Left ventricle myocardium inferior (tissue), 1 donor: Measurements from ENCODE around the gene ZPLD1. TPM values are rescaled to one million over a fixed set of nuclear protein-coding genes. Genes with fewer than 3 reads are reported as not detected.

Experiments used
- DNase-seq: peaks from one replicate; pipeline ENCODE4 v3.0.0-alpha.2; 2020
- H3K27ac ChIP-seq: fragments of 200-600 bp; replicated peaks from 2 replicates; pipeline ENCODE4 v1.8.0; 2021
- H3K27me3 ChIP-seq: fragments of 200-600 bp; 2 replicates; pipeline ENCODE4 v1.8.0; 2021; ENCODE audit warnings: low read depth
- H3K36me3 ChIP-seq: fragments of 200-600 bp; 2 replicates; pipeline ENCODE4 v1.8.0; 2021
- H3K4me1 ChIP-seq: fragments of 200-600 bp; 2 replicates; pipeline ENCODE4 v1.8.0; 2021
- H3K4me3 ChIP-seq: fragments of 200-600 bp; 2 replicates; pipeline ENCODE4 v1.8.0; 2021; ENCODE audit warnings: mild to moderate bottlenecking, moderate library complexity
- H3K9me3 ChIP-seq: fragments of 200-600 bp; replicated peaks from 2 replicates; pipeline ENCODE4 v1.8.0; 2021
- intact Hi-C: fragments of 100-400 bp; cut with micrococcal nuclease; formaldehyde crosslinking; loops from one replicate; pipeline ENCODE4 v1.11.0; 2022
- total RNA-seq: library from RNA; stranded (reverse); fragmentation: NEBNext Ultra II Directional; extraction: Animal tissue kit (Norgen Biotek cat#: 25700); gene quantifications from one replicate; pipeline ENCODE4 v1.2.1, GENCODE V29; 2021
- TF ChIP-seq, protein P1 (sequence below): fragments of 200-600 bp; IDR thresholded peaks from 2 replicates; pipeline ENCODE4 v1.8.0; 2021; ENCODE audit warnings: antibody characterized with exemption, mild to moderate bottlenecking, borderline replicate concordance
- donor health status: DM: no; HTN: yes; CAD: no; lungs with severe emphysema.

ZPLD1 gene
- total RNA-seq, 1 donor from 2014 or later, result not detected

DNA sequence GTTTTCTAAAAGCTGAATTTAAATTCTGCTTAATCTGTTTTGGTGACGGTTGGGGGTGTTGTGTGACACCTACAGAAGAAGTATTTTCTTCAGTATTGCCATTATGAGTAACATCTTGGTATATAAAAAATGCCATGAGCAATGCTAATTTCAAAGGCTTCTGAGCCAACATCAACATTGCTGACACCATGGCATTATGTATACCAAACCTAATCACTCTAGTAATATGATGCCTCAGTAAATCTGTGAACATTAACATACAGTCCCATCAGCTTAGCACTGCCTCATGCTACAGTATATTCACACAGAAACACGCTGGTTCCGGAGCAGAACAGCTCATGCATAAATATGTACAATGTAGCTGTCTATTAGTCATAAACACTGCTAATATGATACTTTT lies 75.8 kb downstream of the ZPLD1 start:
- H3K36me3 ChIP-seq, result no peaks in the 10 kb centered on the region
- no peaks in the 10 kb centered on the region for H3K9me3 ChIP-seq
- no peaks in the 10 kb centered on the region for H3K4me1 ChIP-seq
- H3K27me3 ChIP-seq, result no peaks in the 10 kb centered on the region
- no peak overlapping the region for H3K4me3 ChIP-seq
- intact Hi-C loops, result no loop called here
- no peak overlapping the region for H3K27ac ChIP-seq
- no peak for DNase-seq
- TF ChIP-seq, protein P1, sequence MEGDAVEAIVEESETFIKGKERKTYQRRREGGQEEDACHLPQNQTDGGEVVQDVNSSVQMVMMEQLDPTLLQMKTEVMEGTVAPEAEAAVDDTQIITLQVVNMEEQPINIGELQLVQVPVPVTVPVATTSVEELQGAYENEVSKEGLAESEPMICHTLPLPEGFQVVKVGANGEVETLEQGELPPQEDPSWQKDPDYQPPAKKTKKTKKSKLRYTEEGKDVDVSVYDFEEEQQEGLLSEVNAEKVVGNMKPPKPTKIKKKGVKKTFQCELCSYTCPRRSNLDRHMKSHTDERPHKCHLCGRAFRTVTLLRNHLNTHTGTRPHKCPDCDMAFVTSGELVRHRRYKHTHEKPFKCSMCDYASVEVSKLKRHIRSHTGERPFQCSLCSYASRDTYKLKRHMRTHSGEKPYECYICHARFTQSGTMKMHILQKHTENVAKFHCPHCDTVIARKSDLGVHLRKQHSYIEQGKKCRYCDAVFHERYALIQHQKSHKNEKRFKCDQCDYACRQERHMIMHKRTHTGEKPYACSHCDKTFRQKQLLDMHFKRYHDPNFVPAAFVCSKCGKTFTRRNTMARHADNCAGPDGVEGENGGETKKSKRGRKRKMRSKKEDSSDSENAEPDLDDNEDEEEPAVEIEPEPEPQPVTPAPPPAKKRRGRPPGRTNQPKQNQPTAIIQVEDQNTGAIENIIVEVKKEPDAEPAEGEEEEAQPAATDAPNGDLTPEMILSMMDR, result no peak

DNA sequence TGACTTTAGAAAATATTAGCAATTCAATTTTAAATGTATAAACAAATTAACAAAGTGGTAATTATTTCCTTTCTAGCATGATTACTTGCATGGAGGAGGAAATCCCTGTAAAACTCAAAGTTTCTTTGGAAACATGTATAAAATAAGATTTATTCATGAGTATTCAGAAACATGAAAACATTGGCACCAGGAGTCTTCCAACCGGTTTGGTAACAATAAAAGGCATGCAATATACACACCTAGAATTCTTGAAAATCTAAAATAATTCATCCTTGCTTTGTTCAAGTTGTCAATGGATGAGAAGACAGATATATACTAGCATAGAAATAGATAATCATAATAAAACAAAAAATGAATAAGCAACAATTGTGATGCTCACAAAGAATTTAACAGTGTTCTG lies 76.4 kb downstream of the ZPLD1 start:
- Histone ChIP-seq H3K4me3 (no peak overlapping the region), H3K27me3 (no peaks in the 10 kb centered on the region), H3K27ac (no peak overlapping the region), H3K36me3 (no peaks in the 10 kb centered on the region), H3K4me1 (no peaks in the 10 kb centered on the region), H3K9me3 (no peaks in the 10 kb centered on the region)
- intact Hi-C loops, result no loop called here
- DNase-seq, result no peak
- TF ChIP-seq, protein P1, result no peak

DNA sequence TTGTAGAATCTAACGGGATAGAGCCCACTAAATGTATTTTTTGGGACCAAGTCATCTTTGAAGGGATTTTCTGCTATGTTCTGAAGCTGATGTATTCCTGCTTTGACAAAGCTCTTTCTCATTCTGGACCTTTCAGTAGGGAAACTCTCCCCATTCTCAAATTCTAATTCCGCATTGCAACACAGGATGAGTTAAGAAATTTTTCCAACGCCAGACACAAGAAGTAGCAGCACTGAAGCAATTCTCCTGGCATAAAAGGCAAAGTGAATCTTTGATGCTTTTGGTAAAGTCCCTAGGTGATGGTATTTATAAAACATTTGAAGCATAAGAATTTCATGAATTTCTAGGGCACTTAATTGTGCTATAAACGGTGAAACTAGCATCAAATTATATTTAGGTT lies 76.8 kb downstream of the ZPLD1 start:
- no peaks in the 10 kb centered on the region for H3K36me3 ChIP-seq
- intact Hi-C loops, result no loop called here
- H3K27me3 ChIP-seq, result no peaks in the 10 kb centered on the region
- H3K27ac ChIP-seq, result no peak overlapping the region
- H3K9me3 ChIP-seq, result no peaks in the 10 kb centered on the region
- no peak overlapping the region for H3K4me3 ChIP-seq
- TF ChIP-seq, protein P1, result no peak
- no peak for DNase-seq
- H3K4me1 ChIP-seq, result no peaks in the 10 kb centered on the region

DNA sequence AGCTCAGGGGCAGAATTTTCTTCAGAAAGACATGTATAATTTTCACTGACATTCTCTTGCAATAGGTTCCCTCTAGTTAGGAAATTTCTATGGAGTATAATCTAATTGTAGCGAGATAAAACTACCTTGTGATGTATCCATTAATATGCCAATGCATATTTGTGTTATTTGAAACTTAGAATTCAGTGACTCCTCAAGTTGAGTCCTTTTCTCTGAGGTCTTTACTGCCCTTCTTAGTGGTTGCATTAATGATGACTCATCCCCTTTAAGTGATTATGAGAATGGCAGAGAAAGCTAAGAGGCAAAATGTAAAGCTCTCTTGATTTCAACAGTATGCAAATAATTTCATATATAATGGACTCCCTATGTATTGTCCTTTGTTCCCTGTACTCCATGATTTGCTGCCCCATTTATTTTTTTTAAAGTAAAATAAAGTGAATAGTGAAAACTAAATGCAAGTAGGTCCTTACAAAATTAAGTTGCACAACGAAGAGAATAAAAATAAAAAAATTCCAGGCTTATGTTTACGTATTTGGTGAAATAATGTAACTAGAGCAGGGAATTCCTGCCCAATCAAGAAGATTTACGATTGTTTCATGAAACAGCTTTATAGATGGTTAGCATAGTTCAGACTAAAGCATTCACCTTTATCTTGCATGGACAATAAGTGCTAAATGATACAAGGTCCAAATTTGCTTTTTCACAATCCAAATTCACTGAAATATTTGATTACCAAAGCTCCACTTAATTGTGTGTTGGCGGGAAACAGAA lies 78.1 kb downstream of the ZPLD1 start:
- intact Hi-C loops, result no loop called here
- no peak overlapping the region for H3K27ac ChIP-seq
- H3K4me1 ChIP-seq, result no peaks in the 10 kb centered on the region
- H3K4me3 ChIP-seq, result no peak overlapping the region
- no peaks in the 10 kb centered on the region for H3K36me3 ChIP-seq
- H3K27me3 ChIP-seq, result no peaks in the 10 kb centered on the region
- no peak for DNase-seq
- TF ChIP-seq, protein P1, result no peak
- H3K9me3 ChIP-seq, result no peaks in the 10 kb centered on the region

DNA sequence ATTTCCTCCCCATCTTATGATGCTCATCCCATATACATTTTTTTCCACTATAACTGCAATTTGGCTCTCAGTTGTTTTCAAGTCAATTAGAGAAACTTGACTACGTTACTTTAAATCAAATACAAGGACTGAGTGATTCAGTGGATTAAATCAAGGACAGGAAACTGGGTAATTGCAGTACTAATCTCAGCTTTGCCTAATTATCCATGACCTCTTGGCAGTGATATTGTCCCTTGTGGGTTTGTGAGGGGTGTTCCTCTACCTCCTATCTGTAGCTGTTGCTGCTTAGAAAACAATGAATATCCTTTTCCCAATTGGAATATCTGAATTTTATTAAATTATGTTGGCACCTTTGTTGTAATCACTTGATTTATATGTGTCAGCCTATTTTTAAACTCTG lies 79.4 kb downstream of the ZPLD1 start:
- Histone ChIP-seq H3K27ac (no peak overlapping the region), H3K9me3 (no peaks in the 10 kb centered on the region), H3K36me3 (no peaks in the 10 kb centered on the region), H3K27me3 (no peaks in the 10 kb centered on the region), H3K4me3 (no peak overlapping the region), H3K4me1 (no peaks in the 10 kb centered on the region)
- intact Hi-C loops, result no loop called here
- TF ChIP-seq, protein P1, result no peak
- no peak for DNase-seq
